Gastroesophageal sphincter (tissue), 4 donors: Measurements from ENCODE around the gene HIP1. TPM values are rescaled to one million over a fixed set of nuclear protein-coding genes. Genes with fewer than 3 reads are reported as not detected.
A peak's percentile ranks its signal among the peaks of the same experiment; 100 is the strongest.
"Not testable (repeated sequence)": the region's sequence is repeated elsewhere in the genome, so short reads cannot be mapped to it uniquely, and the experiment has no call there.

Source experiments
- ATAC-seq: fragments of 150-250 bp; one replicate; pipeline ENCODE4 v1.9.1; 2016; ENCODE audit warnings: mild to moderate bottlenecking, moderate library complexity
- H3K27ac ChIP-seq, 4 donors: fragments of 200-600 bp; sonication (generic) in 3 of 4; 1 replicate in 3 of 4; 2 replicates in 1 of 4; pipeline ENCODE4 v1.5.1; 2016 to 2019
- H3K27me3 ChIP-seq: fragments of 200-600 bp; sonication (generic); one replicate; pipeline ENCODE4 v1.5.1; 2019
- H3K36me3 ChIP-seq, 2 donors: fragments of 200-600 bp; sonication (generic); one replicate each; pipeline ENCODE4 v1.5.1; 2019; ENCODE audit warnings: control low read depth in 1 of 2
- H3K4me1 ChIP-seq, 3 donors: fragments of 200-600 bp; sonication (generic); 1 replicate in 2 of 3; 2 replicates in 1 of 3; pipeline ENCODE4 v1.5.1; 2016 to 2019; ENCODE audit warnings: control low read depth in 2 of 3
- H3K4me3 ChIP-seq, 2 donors: fragments of 200-600 bp; sonication (generic); one replicate each; pipeline ENCODE4 v1.5.1; 2019; ENCODE audit warnings: mild to moderate bottlenecking in 1 of 2, moderate library complexity in 1 of 2
- H3K9me3 ChIP-seq, 3 donors: fragments of 200-600 bp; sonication (generic); one replicate each; pipeline ENCODE4 v1.5.1; 2017 to 2019; ENCODE audit warnings: control low read depth in 2 of 3
- EP300 ChIP-seq: sonication (generic); formaldehyde crosslinking; IDR thresholded peaks from one replicate; pipeline ENCODE4 v1.6.1; 2017; ENCODE audit warnings: antibody characterized with exemption, mild to moderate bottlenecking
- POLR2A ChIP-seq, 2 donors: fragments of 450-650 bp; IDR thresholded peaks; one replicate each; pipeline ENCODE4 v1.6.1; 2017; ENCODE audit warnings: antibody characterized with exemption in 2 of 2, mild to moderate bottlenecking in 2 of 2, moderate library complexity in 1 of 2
- POLR2AphosphoS5 ChIP-seq: sonication (generic); formaldehyde crosslinking; IDR thresholded peaks from one replicate; pipeline ENCODE4 v1.6.1; 2017; ENCODE audit warnings: antibody characterized with exemption
- WGBS, 2 donors: methylation state at CpG; one replicate each; pipeline ENCODE4 v1.1.5; 2018; ENCODE audit warnings: low coverage in 1 of 2; 5-methylcytosine and 5-hydroxymethylcytosine counted together
- total RNA-seq, 4 donors: library from RNA; depleted of rRNA; stranded (reverse); fragments of >200 nt; gene quantifications; one replicate each; pipeline ENCODE4 v1.1.0, GENCODE V29; 2016
- TF ChIP-seq, protein P1 (sequence below), 4 experiments: fragments of 200-600 bp in 2 of 4; fragments of 450-650 bp in 2 of 4; sonication (generic) in 1 of 4; IDR thresholded peaks; one replicate each; pipeline ENCODE4 v1.5.1; 2017 to 2019; ENCODE audit warnings: antibody characterized with exemption in 4 of 4, mild to moderate bottlenecking in 2 of 4, moderate library complexity in 2 of 4

The HIP1 gene
- total RNA-seq, 4 donors from 2014 or later: 12.3 to 32.6 (median 22.6) TPM

DNA sequence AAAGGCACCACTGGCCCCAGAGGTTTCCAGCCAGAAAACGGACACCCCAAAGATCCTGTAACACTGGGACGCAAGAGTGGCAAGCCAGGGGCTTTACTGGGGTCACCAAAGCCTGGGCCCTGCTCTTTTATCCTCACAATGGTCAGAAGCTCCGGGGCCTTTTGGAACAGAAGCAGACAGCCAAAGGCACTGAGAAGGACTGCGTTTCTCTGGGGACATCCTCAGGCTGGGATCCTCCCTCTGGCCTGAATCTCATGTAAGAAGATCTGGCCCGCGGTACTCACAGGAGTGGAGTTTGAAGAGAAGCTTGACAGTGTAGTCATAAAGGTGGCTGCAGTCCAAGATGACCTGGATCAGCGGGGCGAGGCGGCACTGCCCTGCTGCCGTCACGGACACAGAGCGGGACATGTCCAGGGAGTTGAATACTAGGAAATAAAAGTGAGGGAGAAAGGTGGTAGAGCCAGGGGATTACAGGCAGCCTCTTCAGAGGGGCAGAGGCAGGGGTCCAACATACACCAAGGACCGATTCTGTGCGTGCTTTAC lies 165.2 kb downstream of the HIP1 start:
- H3K4me1 ChIP-seq: no peaks in the 10 kb centered on the region
- no peak overlapping the region for H3K27ac ChIP-seq
- TF ChIP-seq, protein P1, sequence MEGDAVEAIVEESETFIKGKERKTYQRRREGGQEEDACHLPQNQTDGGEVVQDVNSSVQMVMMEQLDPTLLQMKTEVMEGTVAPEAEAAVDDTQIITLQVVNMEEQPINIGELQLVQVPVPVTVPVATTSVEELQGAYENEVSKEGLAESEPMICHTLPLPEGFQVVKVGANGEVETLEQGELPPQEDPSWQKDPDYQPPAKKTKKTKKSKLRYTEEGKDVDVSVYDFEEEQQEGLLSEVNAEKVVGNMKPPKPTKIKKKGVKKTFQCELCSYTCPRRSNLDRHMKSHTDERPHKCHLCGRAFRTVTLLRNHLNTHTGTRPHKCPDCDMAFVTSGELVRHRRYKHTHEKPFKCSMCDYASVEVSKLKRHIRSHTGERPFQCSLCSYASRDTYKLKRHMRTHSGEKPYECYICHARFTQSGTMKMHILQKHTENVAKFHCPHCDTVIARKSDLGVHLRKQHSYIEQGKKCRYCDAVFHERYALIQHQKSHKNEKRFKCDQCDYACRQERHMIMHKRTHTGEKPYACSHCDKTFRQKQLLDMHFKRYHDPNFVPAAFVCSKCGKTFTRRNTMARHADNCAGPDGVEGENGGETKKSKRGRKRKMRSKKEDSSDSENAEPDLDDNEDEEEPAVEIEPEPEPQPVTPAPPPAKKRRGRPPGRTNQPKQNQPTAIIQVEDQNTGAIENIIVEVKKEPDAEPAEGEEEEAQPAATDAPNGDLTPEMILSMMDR (IDR thresholded peaks at IDR 0.05): no peak
- no peak for TF ChIP-seq POLR2A (IDR thresholded peaks at IDR 0.05)
- TF ChIP-seq EP300: no peak
- TF ChIP-seq POLR2AphosphoS5: no peak
- H3K27me3 ChIP-seq: no peaks in the 10 kb centered on the region
- no peak overlapping the region for H3K4me3 ChIP-seq
- H3K9me3 ChIP-seq: no peaks in the 10 kb centered on the region
- no peak for ATAC-seq
- WGBS, 2 donors: 94 to 95% methylated on average over 4 to 8 of the region's 14 CpGs
- peaks cover 0 to 87% of the 10 kb centered on the region in 2 donors for H3K36me3 ChIP-seq

GRCh38 chr7:75572814-75573213 lies 165.9 kb downstream of the HIP1 start:
- Histone ChIP-seq H3K27me3 (no peaks in the 10 kb centered on the region), H3K9me3 (no peaks in the 10 kb centered on the region), H3K27ac (no peak overlapping the region), H3K4me3 (no peak overlapping the region), H3K36me3 (peaks cover 0 to 88% of the 10 kb centered on the region in 2 donors), H3K4me1 (no peaks in the 10 kb centered on the region)
- no CpG with 5 or more reads among the region's 11 CpGs for WGBS, 2 donors
- TF ChIP-seq EP300 (no peak), POLR2A (IDR thresholded peaks at IDR 0.05) (no peak), POLR2AphosphoS5 (no peak)
- TF ChIP-seq, protein P1 (IDR thresholded peaks at IDR 0.05): no peak
- ATAC-seq: no peak

- Histone ChIP-seq H3K27ac (no peak overlapping the region), H3K9me3 (no peaks in the 10 kb centered on the region), H3K4me1 (no peaks in the 10 kb centered on the region), H3K27me3 (no peaks in the 10 kb centered on the region), H3K4me3 (no peak overlapping the region), H3K36me3 (peaks cover 0 to 88% of the 10 kb centered on the region in 2 donors)
- ATAC-seq: no peak
- WGBS, 2 donors: 96% methylated on average over 3 of the region's 5 CpGs; no CpG with 5 or more reads in 1 of the 2 donors
- no peak for TF ChIP-seq POLR2A (IDR thresholded peaks at IDR 0.05)
- TF ChIP-seq, protein P1 (IDR thresholded peaks at IDR 0.05): no peak
- no peak for TF ChIP-seq EP300
- no peak for TF ChIP-seq POLR2AphosphoS5
Measured at GRCh38 chr7:75572396-75572795, 166.3 kb downstream of the HIP1 start.

GRCh38 chr7:75571209-75571608 lies 167.5 kb downstream of the HIP1 start:
- Histone ChIP-seq H3K27ac (no peak overlapping the region), H3K27me3 (no peaks in the 10 kb centered on the region), H3K4me1 (peaks cover 0 to under 1% (median 0%) of the 10 kb centered on the region in 3 donors), H3K9me3 (no peaks in the 10 kb centered on the region), H3K4me3 (no peak overlapping the region), H3K36me3 (peaks cover 0 to 88% of the 10 kb centered on the region in 2 donors)
- no peak for ATAC-seq
- no peak for TF ChIP-seq EP300
- no peak for TF ChIP-seq POLR2A (IDR thresholded peaks at IDR 0.05)
- TF ChIP-seq POLR2AphosphoS5: no peak
- TF ChIP-seq, protein P1 (IDR thresholded peaks at IDR 0.05): no peak
- WGBS, 2 donors: 100% methylated on average over 4 of the region's 4 CpGs; no CpG with 5 or more reads in 1 of the 2 donors

DNA sequence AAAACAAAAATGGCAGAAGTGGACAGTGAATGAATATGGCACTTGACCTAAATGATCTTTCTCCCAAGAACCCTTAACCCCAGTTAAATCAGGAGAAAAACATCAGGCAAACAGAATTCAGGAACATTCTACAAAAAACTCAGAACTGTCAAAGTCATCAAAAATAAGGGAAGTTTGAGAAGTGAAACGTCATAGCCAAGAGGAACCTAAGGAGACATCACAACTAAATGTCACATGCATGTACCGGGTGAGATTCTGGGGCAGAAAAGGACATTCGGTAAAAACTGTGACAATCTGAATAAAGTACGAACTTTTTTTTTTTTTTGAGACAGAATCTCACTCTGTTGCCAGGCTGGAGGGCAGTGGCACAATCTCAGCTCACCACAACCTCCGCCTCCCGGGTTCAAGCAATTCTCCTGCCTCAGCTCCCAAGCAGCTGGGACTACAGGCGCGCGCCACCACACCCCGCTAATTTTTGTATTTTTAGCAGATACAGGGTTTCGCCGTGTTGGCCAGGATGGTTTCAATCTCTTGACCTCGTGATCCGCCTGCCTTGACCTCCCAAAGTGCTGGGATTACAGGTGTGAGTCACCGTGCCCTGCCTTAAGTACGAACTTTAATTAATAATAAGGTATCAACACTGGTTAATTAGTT lies 169.0 kb downstream of the HIP1 start:
- not testable (repeated sequence) for H3K27ac ChIP-seq, H3K27me3 ChIP-seq, H3K4me3 ChIP-seq, H3K9me3 ChIP-seq
- WGBS, 2 donors: 89 to 93% methylated on average over 10 to 16 of the region's 16 CpGs
- peak; percentile 40 for ATAC-seq
- Histone ChIP-seq H3K36me3 (peaks cover 0 to 88% of the 10 kb centered on the region in 2 donors), H3K4me1 (peaks cover 0 to 13% (median 0%) of the 10 kb centered on the region in 3 donors)
